WTC11 (cell line): ENCODE results near the gene KNL1. TPM values are rescaled to one million over a fixed set of nuclear protein-coding genes. Genes with fewer than 3 reads are reported as not detected.

Experiments used
- ATAC-seq: fragments of 200-7000 bp; cut with Tn5 transposase; 2 replicates; pipeline ENCODE4 v1.10.0; 2021; ENCODE audit warnings: mild to moderate bottlenecking, moderate library complexity
- CTCF ChIA-PET: fragments of 300-600 bp; sonication (Branson Sonifier 250); formaldehyde crosslinking; loops from one replicate; lab custom pipeline; 2021; ENCODE audit warnings: antibody characterized with exemption; lab: Charles Lee
- POLR2A ChIA-PET: fragments of 350-600 bp; sonication (Branson Sonifier 250); formaldehyde crosslinking; loops from one replicate; lab custom pipeline; 2021; ENCODE audit warnings: antibody characterized with exemption; lab: Charles Lee
- DNase-seq: peaks from one replicate; pipeline ENCODE4 v3.0.0; 2021; ENCODE audit warnings: low spot score
- H3K27ac Mint-ChIP-seq: 2 replicates; pipeline ENCODE4 v1.8.0; 2021; ENCODE audit warnings: mixed read lengths
- H3K27me3 Mint-ChIP-seq: 2 replicates; pipeline ENCODE4 v1.8.0; 2021; ENCODE audit warnings: low read depth, mild to moderate bottlenecking, moderate library complexity, mixed read lengths
- H3K36me3 Mint-ChIP-seq: 2 replicates; pipeline ENCODE4 v1.8.0; 2021; ENCODE audit warnings: mixed read lengths
- H3K4me1 Mint-ChIP-seq: 2 replicates; pipeline ENCODE4 v1.8.0; 2022; ENCODE audit warnings: mixed read lengths
- H3K4me3 Mint-ChIP-seq: 2 replicates; pipeline ENCODE4 v1.8.0; 2021; ENCODE audit warnings: mild to moderate bottlenecking, moderate library complexity, mixed read lengths
- H3K9me3 Mint-ChIP-seq: 2 replicates; pipeline ENCODE4 v1.8.0; 2021; ENCODE audit warnings: mixed read lengths
- FOXP1 ChIP-seq: sonication (generic); formaldehyde crosslinking; IDR thresholded peaks from 2 replicates; pipeline ENCODE4 v1.8.0; 2022; ENCODE audit warnings: missing genetic modification reagents, mild to moderate bottlenecking, moderate library complexity, borderline replicate concordance
- GRHL2 ChIP-seq: fragments of 250-450 bp; sonication (Bioruptor Pico); IDR thresholded peaks from 2 replicates; pipeline ENCODE4 v1.8.0; 2022; ENCODE audit warnings: mild to moderate bottlenecking, moderate library complexity; ENCODE audit not compliant: insufficient replicate concordance, severe bottlenecking
- IRF2 ChIP-seq: sonication (generic); formaldehyde crosslinking; IDR thresholded peaks from 2 replicates; pipeline ENCODE4 v1.8.0; 2022; ENCODE audit warnings: low read depth, missing genetic modification reagents, borderline replicate concordance
- JAZF1 ChIP-seq: fragments of 250-450 bp; sonication (Bioruptor Pico); IDR thresholded peaks from 2 replicates; pipeline ENCODE4 v1.9.0; 2021; ENCODE audit warnings: moderate library complexity, mild to moderate bottlenecking, inconsistent platforms
- KAT7 ChIP-seq: sonication (generic); formaldehyde crosslinking; IDR thresholded peaks from 2 replicates; pipeline ENCODE4 v1.8.1; 2023; ENCODE audit warnings: missing genetic modification reagents, mild to moderate bottlenecking, borderline replicate concordance
- NR1H2 ChIP-seq: sonication (generic); formaldehyde crosslinking; IDR thresholded peaks from 2 replicates; pipeline ENCODE4 v1.9.0; 2021; ENCODE audit warnings: mild to moderate bottlenecking, moderate library complexity, missing genetic modification reagents
- PRRX2 ChIP-seq: fragments of 250-450 bp; sonication (Bioruptor Pico); IDR thresholded peaks from 2 replicates; pipeline ENCODE4 v1.8.0; 2021; ENCODE audit warnings: mild to moderate bottlenecking
- SMAD3 ChIP-seq: sonication (generic); formaldehyde crosslinking; IDR thresholded peaks from 2 replicates; pipeline ENCODE4 v1.8.0; 2022; ENCODE audit warnings: missing genetic modification reagents, mild to moderate bottlenecking, borderline replicate concordance
- ZBTB21 ChIP-seq: sonication (generic); formaldehyde crosslinking; IDR thresholded peaks from 2 replicates; pipeline ENCODE4 v1.8.1; 2023; ENCODE audit warnings: mild to moderate bottlenecking, missing genetic modification reagents, borderline replicate concordance
- ZNF138 ChIP-seq: sonication (generic); formaldehyde crosslinking; conservative IDR thresholded peaks from 2 replicates; pipeline ENCODE4 v1.8.1; 2022; ENCODE audit warnings: mild to moderate bottlenecking, moderate library complexity, missing genetic modification reagents
- ZNF423 ChIP-seq: fragments of 250-450 bp; sonication (Bioruptor Pico); IDR thresholded peaks from 2 replicates; pipeline ENCODE4 v2.1.2; 2022; ENCODE audit warnings: mild to moderate bottlenecking, moderate library complexity
- total RNA-seq: library from RNA; stranded (reverse); gene quantifications from 3 replicates; pipeline ENCODE4 v1.2.3, GENCODE V29; 2021
- TF ChIP-seq, protein P1 (sequence below): sonication (generic); formaldehyde crosslinking; IDR thresholded peaks from 2 replicates; pipeline ENCODE4 v1.8.1; 2022; ENCODE audit warnings: low read depth, missing genetic modification reagents, borderline replicate concordance
- TF ChIP-seq, protein P2 (sequence below): sonication (generic); formaldehyde crosslinking; IDR thresholded peaks from 2 replicates; pipeline ENCODE4 v1.8.0; 2023; ENCODE audit warnings: mild to moderate bottlenecking, missing genetic modification reagents
- TF ChIP-seq, protein P3 (sequence below): sonication (generic); formaldehyde crosslinking; IDR thresholded peaks from 2 replicates; pipeline ENCODE4 v1.8.0; 2022; ENCODE audit warnings: missing genetic modification reagents
- TF ChIP-seq, protein P4 (sequence below): sonication (generic); formaldehyde crosslinking; IDR thresholded peaks from 2 replicates; pipeline ENCODE4 v1.8.1; 2022; ENCODE audit warnings: mild to moderate bottlenecking, moderate library complexity, missing genetic modification reagents
- TF ChIP-seq, protein P5 (sequence below): sonication (generic); formaldehyde crosslinking; IDR thresholded peaks from 2 replicates; pipeline ENCODE4 v1.8.1; 2023; ENCODE audit warnings: mild to moderate bottlenecking, missing genetic modification reagents, moderate library complexity
- TF ChIP-seq, protein P6 (sequence below): sonication (generic); formaldehyde crosslinking; IDR thresholded peaks from 2 replicates; pipeline ENCODE4 v1.8.0; 2022; ENCODE audit warnings: mild to moderate bottlenecking, missing genetic modification reagents
- TF ChIP-seq, protein P7 (sequence below): sonication (generic); formaldehyde crosslinking; IDR thresholded peaks from 2 replicates; pipeline ENCODE4 v1.8.1; 2022; ENCODE audit warnings: low read depth, mild to moderate bottlenecking, moderate library complexity, missing genetic modification reagents, borderline replicate concordance

Gene KNL1
- total RNA-seq, 1 experiment from 2014 or later = 24.0 TPM

DNA sequence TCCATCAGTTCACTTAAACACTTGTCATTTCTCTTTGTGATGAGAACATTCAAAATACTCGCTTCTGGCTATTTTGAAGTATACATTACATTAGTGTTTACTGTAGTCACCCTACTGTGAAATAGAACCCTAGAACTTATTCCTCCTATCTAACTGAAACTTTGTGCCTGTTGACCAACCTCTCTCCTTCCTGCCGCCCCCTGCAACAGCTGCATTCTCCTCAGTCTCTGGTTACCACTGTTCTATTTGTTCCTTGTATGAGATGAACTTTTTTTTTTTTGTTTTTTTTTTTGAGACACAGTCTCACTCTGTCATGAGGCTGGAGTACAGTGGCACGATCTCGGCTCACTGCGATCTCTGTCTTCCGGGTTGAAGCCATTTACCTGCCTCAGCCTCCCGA is 103.9 kb downstream of the KNL1 start (continued):
- TF ChIP-seq, protein P1, sequence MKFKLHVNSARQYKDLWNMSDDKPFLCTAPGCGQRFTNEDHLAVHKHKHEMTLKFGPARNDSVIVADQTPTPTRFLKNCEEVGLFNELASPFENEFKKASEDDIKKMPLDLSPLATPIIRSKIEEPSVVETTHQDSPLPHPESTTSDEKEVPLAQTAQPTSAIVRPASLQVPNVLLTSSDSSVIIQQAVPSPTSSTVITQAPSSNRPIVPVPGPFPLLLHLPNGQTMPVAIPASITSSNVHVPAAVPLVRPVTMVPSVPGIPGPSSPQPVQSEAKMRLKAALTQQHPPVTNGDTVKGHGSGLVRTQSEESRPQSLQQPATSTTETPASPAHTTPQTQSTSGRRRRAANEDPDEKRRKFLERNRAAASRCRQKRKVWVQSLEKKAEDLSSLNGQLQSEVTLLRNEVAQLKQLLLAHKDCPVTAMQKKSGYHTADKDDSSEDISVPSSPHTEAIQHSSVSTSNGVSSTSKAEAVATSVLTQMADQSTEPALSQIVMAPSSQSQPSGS = no peak
- TF ChIP-seq, protein P2, sequence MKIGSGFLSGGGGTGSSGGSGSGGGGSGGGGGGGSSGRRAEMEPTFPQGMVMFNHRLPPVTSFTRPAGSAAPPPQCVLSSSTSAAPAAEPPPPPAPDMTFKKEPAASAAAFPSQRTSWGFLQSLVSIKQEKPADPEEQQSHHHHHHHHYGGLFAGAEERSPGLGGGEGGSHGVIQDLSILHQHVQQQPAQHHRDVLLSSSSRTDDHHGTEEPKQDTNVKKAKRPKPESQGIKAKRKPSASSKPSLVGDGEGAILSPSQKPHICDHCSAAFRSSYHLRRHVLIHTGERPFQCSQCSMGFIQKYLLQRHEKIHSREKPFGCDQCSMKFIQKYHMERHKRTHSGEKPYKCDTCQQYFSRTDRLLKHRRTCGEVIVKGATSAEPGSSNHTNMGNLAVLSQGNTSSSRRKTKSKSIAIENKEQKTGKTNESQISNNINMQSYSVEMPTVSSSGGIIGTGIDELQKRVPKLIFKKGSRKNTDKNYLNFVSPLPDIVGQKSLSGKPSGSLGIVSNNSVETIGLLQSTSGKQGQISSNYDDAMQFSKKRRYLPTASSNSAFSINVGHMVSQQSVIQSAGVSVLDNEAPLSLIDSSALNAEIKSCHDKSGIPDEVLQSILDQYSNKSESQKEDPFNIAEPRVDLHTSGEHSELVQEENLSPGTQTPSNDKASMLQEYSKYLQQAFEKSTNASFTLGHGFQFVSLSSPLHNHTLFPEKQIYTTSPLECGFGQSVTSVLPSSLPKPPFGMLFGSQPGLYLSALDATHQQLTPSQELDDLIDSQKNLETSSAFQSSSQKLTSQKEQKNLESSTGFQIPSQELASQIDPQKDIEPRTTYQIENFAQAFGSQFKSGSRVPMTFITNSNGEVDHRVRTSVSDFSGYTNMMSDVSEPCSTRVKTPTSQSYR (CRISPR knock-in tag) = no peak
- TF ChIP-seq IRF2 (no peak), ZNF138 (CRISPR knock-in tag) (no peak)
- TF ChIP-seq, all 79 proteins: peak for 0

DNA sequence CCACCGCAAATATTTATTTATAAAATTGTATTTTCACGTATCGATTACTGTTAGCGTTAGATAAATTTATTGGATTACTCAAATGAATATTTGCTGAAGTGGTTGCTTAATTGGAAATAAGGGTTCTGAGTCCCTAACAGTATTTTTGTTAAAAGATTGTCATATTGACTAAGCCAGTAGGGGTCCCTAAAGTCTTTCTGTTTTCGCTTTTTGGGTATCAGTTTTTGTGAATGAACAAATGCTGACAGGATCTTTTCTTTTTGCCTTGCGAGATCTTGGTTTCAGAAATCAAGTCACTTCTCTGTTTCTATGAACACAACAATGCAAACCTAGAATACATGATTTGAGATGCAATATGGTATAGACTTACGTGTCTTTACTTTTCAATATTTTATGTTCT is 108.0 kb downstream of the KNL1 start:
- Mint-ChIP-seq H3K4me3 (no peak overlapping the region), H3K4me1 (no peaks in the 10 kb centered on the region), H3K36me3 (peaks cover 60% of the 10 kb centered on the region), H3K27me3 (no peaks in the 10 kb centered on the region), H3K27ac (0 out of 2 replicates have a peak overlapping the region, but pooled peaks have one; percentile 81), H3K9me3 (no peaks in the 10 kb centered on the region)
- ChIA-PET POLR2A (interaction anchor here (0.6 kb wide), 1 partner anchor 22 kb away, joined by 3 read pairs; no protein-coding TSS in a partner anchor), CTCF (interaction anchor here (0.7 to 1.5 kb wide), 2 partner anchors 44 to 157 kb away, joined by 3 to 5 read pairs; no protein-coding TSS in a partner anchor)
- DNase-seq (no peak), ATAC-seq (no peak)
- TF ChIP-seq, protein P3, sequence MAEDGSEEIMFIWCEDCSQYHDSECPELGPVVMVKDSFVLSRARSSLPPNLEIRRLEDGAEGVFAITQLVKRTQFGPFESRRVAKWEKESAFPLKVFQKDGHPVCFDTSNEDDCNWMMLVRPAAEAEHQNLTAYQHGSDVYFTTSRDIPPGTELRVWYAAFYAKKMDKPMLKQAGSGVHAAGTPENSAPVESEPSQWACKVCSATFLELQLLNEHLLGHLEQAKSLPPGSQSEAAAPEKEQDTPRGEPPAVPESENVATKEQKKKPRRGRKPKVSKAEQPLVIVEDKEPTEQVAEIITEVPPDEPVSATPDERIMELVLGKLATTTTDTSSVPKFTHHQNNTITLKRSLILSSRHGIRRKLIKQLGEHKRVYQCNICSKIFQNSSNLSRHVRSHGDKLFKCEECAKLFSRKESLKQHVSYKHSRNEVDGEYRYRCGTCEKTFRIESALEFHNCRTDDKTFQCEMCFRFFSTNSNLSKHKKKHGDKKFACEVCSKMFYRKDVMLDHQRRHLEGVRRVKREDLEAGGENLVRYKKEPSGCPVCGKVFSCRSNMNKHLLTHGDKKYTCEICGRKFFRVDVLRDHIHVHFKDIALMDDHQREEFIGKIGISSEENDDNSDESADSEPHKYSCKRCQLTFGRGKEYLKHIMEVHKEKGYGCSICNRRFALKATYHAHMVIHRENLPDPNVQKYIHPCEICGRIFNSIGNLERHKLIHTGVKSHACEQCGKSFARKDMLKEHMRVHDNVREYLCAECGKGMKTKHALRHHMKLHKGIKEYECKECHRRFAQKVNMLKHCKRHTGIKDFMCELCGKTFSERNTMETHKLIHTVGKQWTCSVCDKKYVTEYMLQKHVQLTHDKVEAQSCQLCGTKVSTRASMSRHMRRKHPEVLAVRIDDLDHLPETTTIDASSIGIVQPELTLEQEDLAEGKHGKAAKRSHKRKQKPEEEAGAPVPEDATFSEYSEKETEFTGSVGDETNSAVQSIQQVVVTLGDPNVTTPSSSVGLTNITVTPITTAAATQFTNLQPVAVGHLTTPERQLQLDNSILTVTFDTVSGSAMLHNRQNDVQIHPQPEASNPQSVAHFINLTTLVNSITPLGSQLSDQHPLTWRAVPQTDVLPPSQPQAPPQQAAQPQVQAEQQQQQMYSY (CRISPR knock-in tag) = no peak
- TF ChIP-seq KAT7 (no peak), NR1H2 (CRISPR knock-in tag) (no peak), PRRX2 (CRISPR knock-in tag) (no peak), JAZF1 (CRISPR knock-in tag) (no peak), ZNF423 (CRISPR knock-in tag) (no peak), ZBTB21 (CRISPR knock-in tag) (no peak), IRF2 (no peak), FOXP1 (CRISPR knock-in tag) (no peak), GRHL2 (CRISPR knock-in tag) (no peak), ZNF138 (CRISPR knock-in tag) (no peak), SMAD3 (CRISPR knock-in tag) (no peak)
- TF ChIP-seq, protein P4, sequence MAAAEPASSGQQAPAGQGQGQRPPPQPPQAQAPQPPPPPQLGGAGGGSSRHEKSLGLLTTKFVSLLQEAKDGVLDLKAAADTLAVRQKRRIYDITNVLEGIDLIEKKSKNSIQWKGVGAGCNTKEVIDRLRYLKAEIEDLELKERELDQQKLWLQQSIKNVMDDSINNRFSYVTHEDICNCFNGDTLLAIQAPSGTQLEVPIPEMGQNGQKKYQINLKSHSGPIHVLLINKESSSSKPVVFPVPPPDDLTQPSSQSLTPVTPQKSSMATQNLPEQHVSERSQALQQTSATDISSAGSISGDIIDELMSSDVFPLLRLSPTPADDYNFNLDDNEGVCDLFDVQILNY (CRISPR knock-in tag) = no peak
- TF ChIP-seq, protein P5, sequence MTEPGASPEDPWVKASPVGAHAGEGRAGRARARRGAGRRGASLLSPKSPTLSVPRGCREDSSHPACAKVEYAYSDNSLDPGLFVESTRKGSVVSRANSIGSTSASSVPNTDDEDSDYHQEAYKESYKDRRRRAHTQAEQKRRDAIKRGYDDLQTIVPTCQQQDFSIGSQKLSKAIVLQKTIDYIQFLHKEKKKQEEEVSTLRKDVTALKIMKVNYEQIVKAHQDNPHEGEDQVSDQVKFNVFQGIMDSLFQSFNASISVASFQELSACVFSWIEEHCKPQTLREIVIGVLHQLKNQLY (CRISPR knock-in tag) = no peak
- TF ChIP-seq, protein P6, sequence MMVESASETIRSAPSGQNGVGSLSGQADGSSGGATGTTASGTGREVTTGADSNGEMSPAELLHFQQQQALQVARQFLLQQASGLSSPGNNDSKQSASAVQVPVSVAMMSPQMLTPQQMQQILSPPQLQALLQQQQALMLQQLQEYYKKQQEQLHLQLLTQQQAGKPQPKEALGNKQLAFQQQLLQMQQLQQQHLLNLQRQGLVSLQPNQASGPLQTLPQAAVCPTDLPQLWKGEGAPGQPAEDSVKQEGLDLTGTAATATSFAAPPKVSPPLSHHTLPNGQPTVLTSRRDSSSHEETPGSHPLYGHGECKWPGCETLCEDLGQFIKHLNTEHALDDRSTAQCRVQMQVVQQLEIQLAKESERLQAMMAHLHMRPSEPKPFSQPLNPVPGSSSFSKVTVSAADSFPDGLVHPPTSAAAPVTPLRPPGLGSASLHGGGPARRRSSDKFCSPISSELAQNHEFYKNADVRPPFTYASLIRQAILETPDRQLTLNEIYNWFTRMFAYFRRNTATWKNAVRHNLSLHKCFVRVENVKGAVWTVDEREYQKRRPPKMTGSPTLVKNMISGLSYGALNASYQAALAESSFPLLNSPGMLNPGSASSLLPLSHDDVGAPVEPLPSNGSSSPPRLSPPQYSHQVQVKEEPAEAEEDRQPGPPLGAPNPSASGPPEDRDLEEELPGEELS (CRISPR knock-in tag) = no peak
- TF ChIP-seq, protein P7, sequence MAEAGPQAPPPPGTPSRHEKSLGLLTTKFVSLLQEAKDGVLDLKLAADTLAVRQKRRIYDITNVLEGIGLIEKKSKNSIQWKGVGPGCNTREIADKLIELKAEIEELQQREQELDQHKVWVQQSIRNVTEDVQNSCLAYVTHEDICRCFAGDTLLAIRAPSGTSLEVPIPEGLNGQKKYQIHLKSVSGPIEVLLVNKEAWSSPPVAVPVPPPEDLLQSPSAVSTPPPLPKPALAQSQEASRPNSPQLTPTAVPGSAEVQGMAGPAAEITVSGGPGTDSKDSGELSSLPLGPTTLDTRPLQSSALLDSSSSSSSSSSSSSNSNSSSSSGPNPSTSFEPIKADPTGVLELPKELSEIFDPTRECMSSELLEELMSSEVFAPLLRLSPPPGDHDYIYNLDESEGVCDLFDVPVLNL (CRISPR knock-in tag) = no peak
